Mesothelial cell of epicardium (in vitro differentiated cells): ENCODE results near the gene DDAH1. TPM values are rescaled to one million over a fixed set of nuclear protein-coding genes. Genes with fewer than 3 reads are reported as not detected.

ENCODE experiments used
- DNase-seq, 2 experiments: peaks; one replicate each; pipeline ENCODE4 v3.0.0; 2021; ENCODE audit warnings: low spot score in 2 of 2; ENCODE audit not compliant: unreplicated experiment in 2 of 2
- H3K27ac Mint-ChIP-seq: 2 replicates; pipeline ENCODE4 v1.8.0; 2021; ENCODE audit warnings: mixed read lengths
- H3K27me3 Mint-ChIP-seq: 2 replicates; pipeline ENCODE4 v1.8.0; 2021; ENCODE audit warnings: low read depth, mixed read lengths
- H3K36me3 Mint-ChIP-seq: 2 replicates; pipeline ENCODE4 v1.8.0; 2021; ENCODE audit warnings: mixed read lengths
- H3K4me1 Mint-ChIP-seq: 2 replicates; pipeline ENCODE4 v1.8.0; 2021; ENCODE audit warnings: mixed read lengths
- H3K4me3 Mint-ChIP-seq: 2 replicates; pipeline ENCODE4 v1.8.0; 2021; ENCODE audit warnings: mild to moderate bottlenecking, moderate library complexity, mixed read lengths
- H3K9me3 Mint-ChIP-seq: 2 replicates; pipeline ENCODE4 v1.8.0; 2021; ENCODE audit warnings: mixed read lengths
- CTCF ChIP-seq: fragments of 200-600 bp; sonication (generic); IDR thresholded peaks from one replicate; pipeline ENCODE4 v1.5.0; 2021; ENCODE audit warnings: antibody characterized with exemption; ENCODE audit not compliant: unreplicated experiment
- total RNA-seq: library from RNA; stranded (reverse); gene quantifications from 3 replicates; pipeline ENCODE4 v1.2.1, GENCODE V29; 2021

DDAH1 gene
- total RNA-seq, 1 donor from 2014 or later: 26.1 TPM

- TF ChIP-seq CTCF: no peak
- Mint-ChIP-seq H3K4me3 (no peak overlapping the region), H3K27ac (no peak overlapping the region), H3K4me1 (peaks cover 14% of the 10 kb centered on the region), H3K27me3 (no peaks in the 10 kb centered on the region), H3K36me3 (no peaks in the 10 kb centered on the region), H3K9me3 (no peaks in the 10 kb centered on the region)
- no peak for DNase-seq
Measured at GRCh38 chr1:85283475-85284199, 181.3 kb downstream of the DDAH1 start.

- H3K4me1 Mint-ChIP-seq: peaks cover 14% of the 10 kb centered on the region
Measured at GRCh38 chr1:85282424-85282823, 182.5 kb downstream of the DDAH1 start.

GRCh38 chr1:85280636-85281035, 184.3 kb downstream of the DDAH1 start:
- Mint-ChIP-seq H3K4me3 (no peak overlapping the region), H3K27ac (no peak overlapping the region), H3K36me3 (no peaks in the 10 kb centered on the region), H3K9me3 (no peaks in the 10 kb centered on the region), H3K27me3 (no peaks in the 10 kb centered on the region), H3K4me1 (peaks cover 15% of the 10 kb centered on the region)
- DNase-seq: no peak
- no peak for TF ChIP-seq CTCF

More at GRCh38 chr1:85282424-85282823, 182.5 kb downstream of the DDAH1 start:
- Mint-ChIP-seq H3K27ac (no peak overlapping the region), H3K27me3 (no peaks in the 10 kb centered on the region), H3K9me3 (no peaks in the 10 kb centered on the region), H3K4me3 (no peak overlapping the region), H3K36me3 (no peaks in the 10 kb centered on the region)
- no peak for DNase-seq
- no peak for TF ChIP-seq CTCF

- TF ChIP-seq CTCF: no peak
- peak overlapping the region; percentile 71 for H3K27ac Mint-ChIP-seq
- peaks cover 26% of the 10 kb centered on the region for H3K4me1 Mint-ChIP-seq
- DNase-seq: no peak
- H3K4me3 Mint-ChIP-seq: no peak overlapping the region
- H3K27me3 Mint-ChIP-seq: no peaks in the 10 kb centered on the region
- no peaks in the 10 kb centered on the region for H3K9me3 Mint-ChIP-seq
- no peaks in the 10 kb centered on the region for H3K36me3 Mint-ChIP-seq
Measured at GRCh38 chr1:85279458-85280080, 185.4 kb downstream of the DDAH1 start.

GRCh38 chr1:85278853-85279314, 186.1 kb downstream of the DDAH1 start:
- TF ChIP-seq CTCF: no peak
- no peak for DNase-seq
- Mint-ChIP-seq H3K9me3 (no peaks in the 10 kb centered on the region), H3K27ac (peak overlapping the region; percentile 53), H3K27me3 (no peaks in the 10 kb centered on the region), H3K36me3 (no peaks in the 10 kb centered on the region), H3K4me1 (peaks cover 31% of the 10 kb centered on the region), H3K4me3 (no peak overlapping the region)
